ENCODE results near the gene BTBD16. TPM values are rescaled to one million over a fixed set of nuclear protein-coding genes. Genes with fewer than 3 reads are reported as not detected.

Gene BTBD16
- total and polyA plus RNA-seq, 7 experiments from 2014 or later = not detected

DNA sequence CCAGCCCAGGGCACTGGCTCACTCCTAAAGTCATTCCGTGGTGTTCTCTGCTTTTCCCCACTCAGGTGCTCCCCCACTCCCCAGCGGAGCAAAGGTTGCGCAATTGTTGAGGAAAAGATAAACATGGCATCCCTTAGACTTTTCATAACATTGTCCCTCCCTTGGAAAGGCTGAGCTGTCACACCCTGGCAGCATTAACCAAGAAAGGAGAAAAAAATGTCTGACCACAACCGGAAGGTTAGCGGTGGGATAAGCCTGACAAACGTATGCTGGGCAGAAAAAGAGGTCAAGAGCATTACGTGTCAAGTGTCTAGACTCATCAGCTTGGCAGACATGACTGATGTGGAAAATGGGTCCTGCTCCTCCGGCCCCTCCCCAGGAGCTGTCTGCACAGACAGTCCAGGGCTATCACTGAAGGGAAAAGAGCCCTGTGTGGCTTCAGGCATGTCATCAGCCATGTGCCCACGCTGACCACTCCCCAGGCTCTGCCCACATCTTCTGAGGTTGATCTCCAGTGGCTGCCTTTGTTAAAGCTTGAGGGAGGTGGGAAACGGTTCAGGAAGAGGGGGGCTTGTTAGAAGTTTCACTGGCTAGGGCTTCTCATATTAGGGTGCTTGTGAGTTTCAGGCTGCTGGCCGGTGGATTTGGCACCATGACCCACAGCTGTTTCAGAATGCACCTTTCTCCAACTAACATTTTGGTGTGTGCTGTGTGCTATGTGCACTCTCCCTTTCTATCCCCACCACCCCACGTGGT lies 30.1 kb downstream of the BTBD16 start:
- DNase-seq (no peak), ATAC-seq (no peak)
- H3K27me3 Mint-ChIP-seq = peaks cover 0 to 5% (median 0%) of the 10 kb centered on the region in 5 donors
- H3K27me3 ChIP-seq (ENCODE audit: control insufficient read depth in 2 of 2, insufficient read depth in 2 of 2, low read length in 2 of 2) = no peaks in the 10 kb centered on the region
- H3K9me3 ChIP-seq (ENCODE audit: control insufficient read depth in 2 of 3, low read length in 3 of 3) = no peaks in the 10 kb centered on the region
- CTCF ChIA-PET = interaction anchor here (1.1 to 3.4 kb wide), 2 partner anchors 42 to 264 kb away, joined by 3 to 14 read pairs; no protein-coding TSS in a partner anchor
- no peak overlapping the region for H3K27ac ChIP-seq (ENCODE audit: low read depth, low read length)
- peaks cover 0 to 10% (median 0%) of the 10 kb centered on the region in 7 donors for H3K4me1 Mint-ChIP-seq
- H3K4me3 Mint-ChIP-seq = no peak overlapping the region
- H3K36me3 Mint-ChIP-seq = no peaks in the 10 kb centered on the region
- H3K9me3 Mint-ChIP-seq = peaks cover 0 to 10% (median 4%) of the 10 kb centered on the region in 11 donors
- POLR2A ChIA-PET = no interaction called here
- intact Hi-C loops (cut with micrococcal nuclease) = no loop called here
- no peak overlapping the region for H3K4me3 ChIP-seq (ENCODE audit: low read length)
- H3K27ac Mint-ChIP-seq = no peak overlapping the region
- H3K36me3 ChIP-seq (ENCODE audit: control insufficient read depth in 2 of 3, insufficient read depth in 3 of 3, low read length in 3 of 3) = no peaks in the 10 kb centered on the region
- no peaks in the 10 kb centered on the region for H3K4me1 ChIP-seq (ENCODE audit: control insufficient read depth in 2 of 2, insufficient read depth in 2 of 2, low read length in 2 of 2)

GRCh38 chr10:122301811-122302115 lies 30.7 kb downstream of the BTBD16 start:
- Mint-ChIP-seq H3K27ac (no peak overlapping the region), H3K9me3 (peaks cover 0 to 10% (median 4%) of the 10 kb centered on the region in 11 donors), H3K4me3 (no peak overlapping the region), H3K36me3 (no peaks in the 10 kb centered on the region), H3K4me1 (peaks cover 0 to 10% (median 0%) of the 10 kb centered on the region in 7 donors), H3K27me3 (peaks cover 0 to 5% (median 0%) of the 10 kb centered on the region in 5 donors)
- no peak for ATAC-seq
- Histone ChIP-seq H3K36me3 (ENCODE audit: control insufficient read depth in 2 of 3, insufficient read depth in 3 of 3, low read length in 3 of 3) (no peaks in the 10 kb centered on the region), H3K4me1 (ENCODE audit: control insufficient read depth in 2 of 2, insufficient read depth in 2 of 2, low read length in 2 of 2) (no peaks in the 10 kb centered on the region), H3K9me3 (ENCODE audit: control insufficient read depth in 2 of 3, low read length in 3 of 3) (no peaks in the 10 kb centered on the region), H3K27ac (ENCODE audit: low read depth, low read length) (no peak overlapping the region), H3K4me3 (ENCODE audit: low read length) (no peak overlapping the region), H3K27me3 (ENCODE audit: control insufficient read depth in 2 of 2, insufficient read depth in 2 of 2, low read length in 2 of 2) (no peaks in the 10 kb centered on the region)
- no peak for DNase-seq
- intact Hi-C loops (cut with micrococcal nuclease) = no loop called here
- ChIA-PET CTCF (interaction anchor here (0.6 to 3.4 kb wide), 2 partner anchors 264 to 409 kb away, joined by 3 to 14 read pairs; no protein-coding TSS in a partner anchor), POLR2A (no interaction called here)

- DNase-seq = no peak
- Histone ChIP-seq H3K4me3 (ENCODE audit: low read length) (no peak overlapping the region), H3K36me3 (ENCODE audit: control insufficient read depth in 2 of 3, insufficient read depth in 3 of 3, low read length in 3 of 3) (no peaks in the 10 kb centered on the region), H3K27me3 (ENCODE audit: control insufficient read depth in 2 of 2, insufficient read depth in 2 of 2, low read length in 2 of 2) (no peaks in the 10 kb centered on the region), H3K4me1 (ENCODE audit: control insufficient read depth in 2 of 2, insufficient read depth in 2 of 2, low read length in 2 of 2) (no peaks in the 10 kb centered on the region), H3K27ac (ENCODE audit: low read depth, low read length) (no peak overlapping the region), H3K9me3 (ENCODE audit: control insufficient read depth in 2 of 3, low read length in 3 of 3) (no peaks in the 10 kb centered on the region)
- no peak overlapping the region for H3K27ac Mint-ChIP-seq
- peaks cover 0 to 5% (median 0%) of the 10 kb centered on the region in 5 donors for H3K27me3 Mint-ChIP-seq
- no peak overlapping the region for H3K4me3 Mint-ChIP-seq
- intact Hi-C loops (cut with micrococcal nuclease) = no loop called here
- ATAC-seq = no peak
- H3K36me3 Mint-ChIP-seq = no peaks in the 10 kb centered on the region
- H3K9me3 Mint-ChIP-seq = peaks cover 0 to 10% (median 4%) of the 10 kb centered on the region in 11 donors
- ChIA-PET POLR2A (no interaction called here), CTCF (interaction anchor here (0.6 to 3.4 kb wide), 4 partner anchors 9 to 458 kb away, joined by 3 to 14 read pairs (median 3); no protein-coding TSS in a partner anchor)
- H3K4me1 Mint-ChIP-seq = peaks cover 0 to 10% (median 0%) of the 10 kb centered on the region in 7 donors
These were observed 31.2 kb downstream of the BTBD16 start for GRCh38 chr10:122302315-122302714.

GRCh38 chr10:122303271-122304053 lies 32.4 kb downstream of the BTBD16 start:
- Mint-ChIP-seq H3K4me1 (peaks cover 0 to 9% (median 0%) of the 10 kb centered on the region in 7 donors), H3K9me3 (peaks cover 0 to 10% (median 4%) of the 10 kb centered on the region in 11 donors), H3K36me3 (no peaks in the 10 kb centered on the region), H3K27ac (peak overlapping the region in 1 of 9 donors; percentile 19), H3K27me3 (peaks cover 0 to 5% (median 0%) of the 10 kb centered on the region in 5 donors), H3K4me3 (no peak overlapping the region)
- Histone ChIP-seq H3K27ac (ENCODE audit: low read depth, low read length) (no peak overlapping the region), H3K4me1 (ENCODE audit: control insufficient read depth in 2 of 2, insufficient read depth in 2 of 2, low read length in 2 of 2) (no peaks in the 10 kb centered on the region), H3K27me3 (ENCODE audit: control insufficient read depth in 2 of 2, insufficient read depth in 2 of 2, low read length in 2 of 2) (no peaks in the 10 kb centered on the region), H3K36me3 (ENCODE audit: control insufficient read depth in 2 of 3, insufficient read depth in 3 of 3, low read length in 3 of 3) (no peaks in the 10 kb centered on the region), H3K4me3 (ENCODE audit: low read length) (no peak overlapping the region), H3K9me3 (ENCODE audit: control insufficient read depth in 2 of 3, low read length in 3 of 3) (no peaks in the 10 kb centered on the region)
- ChIA-PET CTCF (interaction anchor here (3.4 kb wide), 1 partner anchor 262 kb away, joined by 14 read pairs; no protein-coding TSS in a partner anchor), POLR2A (no interaction called here)
- intact Hi-C loops (cut with micrococcal nuclease) = no loop called here
- DNase-seq = no peak
- ATAC-seq = no peak

- no peak overlapping the region for H3K27ac Mint-ChIP-seq
- peaks cover 0 to 4% (median 0%) of the 10 kb centered on the region in 7 donors for H3K4me1 Mint-ChIP-seq
- Histone ChIP-seq H3K27ac (ENCODE audit: low read depth, low read length) (no peak overlapping the region), H3K9me3 (ENCODE audit: control insufficient read depth in 2 of 3, low read length in 3 of 3) (no peaks in the 10 kb centered on the region), H3K4me3 (ENCODE audit: low read length) (no peak overlapping the region), H3K4me1 (ENCODE audit: control insufficient read depth in 2 of 2, insufficient read depth in 2 of 2, low read length in 2 of 2) (no peaks in the 10 kb centered on the region), H3K27me3 (ENCODE audit: control insufficient read depth in 2 of 2, insufficient read depth in 2 of 2, low read length in 2 of 2) (no peaks in the 10 kb centered on the region), H3K36me3 (ENCODE audit: control insufficient read depth in 2 of 3, insufficient read depth in 3 of 3, low read length in 3 of 3) (no peaks in the 10 kb centered on the region)
- intact Hi-C loops (cut with micrococcal nuclease) = no loop called here
- H3K9me3 Mint-ChIP-seq = peaks cover 0 to 10% (median 4%) of the 10 kb centered on the region in 11 donors
- H3K4me3 Mint-ChIP-seq = no peak overlapping the region
- ATAC-seq (no peak), DNase-seq (no peak)
- H3K36me3 Mint-ChIP-seq = no peaks in the 10 kb centered on the region
- peaks cover 0 to 5% (median 0%) of the 10 kb centered on the region in 5 donors for H3K27me3 Mint-ChIP-seq
- ChIA-PET CTCF (interaction anchor here (3.4 kb wide), 1 partner anchor 261 kb away, joined by 14 read pairs; no protein-coding TSS in a partner anchor), POLR2A (no interaction called here)
These were observed 33.0 kb downstream of the BTBD16 start for GRCh38 chr10:122304054-122304579.

GRCh38 chr10:122306282-122306681 lies 35.2 kb downstream of the BTBD16 start:
- Mint-ChIP-seq H3K27me3 (peaks cover 0 to 13% (median 8%) of the 10 kb centered on the region in 5 donors), H3K36me3 (no peaks in the 10 kb centered on the region), H3K27ac (no peak overlapping the region), H3K4me3 (no peak overlapping the region), H3K4me1 (no peaks in the 10 kb centered on the region), H3K9me3 (peaks cover 0 to 10% (median 4%) of the 10 kb centered on the region in 11 donors)
- ChIA-PET CTCF (no interaction called here), POLR2A (no interaction called here)
- ATAC-seq (no peak), DNase-seq (no peak)
- H3K4me1 ChIP-seq (ENCODE audit: control insufficient read depth in 2 of 2, insufficient read depth in 2 of 2, low read length in 2 of 2) = no peaks in the 10 kb centered on the region
- H3K27ac ChIP-seq (ENCODE audit: low read depth, low read length) = no peak overlapping the region
- no peak overlapping the region for H3K4me3 ChIP-seq (ENCODE audit: low read length)
- no peaks in the 10 kb centered on the region for H3K27me3 ChIP-seq (ENCODE audit: control insufficient read depth in 2 of 2, insufficient read depth in 2 of 2, low read length in 2 of 2)
- intact Hi-C loops (cut with micrococcal nuclease) = no loop called here
- no peaks in the 10 kb centered on the region for H3K36me3 ChIP-seq (ENCODE audit: control insufficient read depth in 2 of 3, insufficient read depth in 3 of 3, low read length in 3 of 3)
- no peaks in the 10 kb centered on the region for H3K9me3 ChIP-seq (ENCODE audit: control insufficient read depth in 2 of 3, low read length in 3 of 3)
